Measurements from ENCODE around the gene OR2AT4.
A peak's percentile ranks its signal among the peaks of the same experiment; 100 is the strongest.
"Not testable (repeated sequence)": the region's sequence is repeated elsewhere in the genome, so short reads cannot be mapped to it uniquely, and the experiment has no call there.

The OR2AT4 gene

DNA sequence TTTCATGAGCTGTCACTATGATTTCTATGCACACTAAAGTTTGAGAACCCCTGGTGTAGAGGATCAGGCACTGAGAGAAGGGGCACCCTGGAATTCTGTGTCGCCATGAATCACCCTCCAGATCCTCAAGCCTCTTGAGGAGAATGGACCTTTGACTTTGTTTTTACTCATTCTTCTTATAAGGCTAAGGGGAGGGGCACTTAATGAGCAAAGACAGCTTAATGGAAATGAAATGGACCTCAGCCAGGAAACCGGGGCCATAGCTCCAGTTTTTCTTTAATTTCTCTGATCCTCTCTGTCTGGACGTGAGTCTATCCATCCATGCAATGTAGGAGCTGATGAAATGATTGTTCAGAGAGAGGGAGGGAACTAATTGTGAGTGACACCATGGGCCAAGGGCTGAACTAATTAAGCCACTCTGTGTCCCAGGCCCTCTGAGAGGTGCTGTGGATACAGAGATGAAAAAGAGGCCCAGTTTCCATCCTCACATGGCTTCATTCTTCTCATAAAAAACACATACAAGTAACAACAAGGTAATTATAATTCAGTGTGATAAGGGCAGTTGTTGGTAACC lies 32.8 kb downstream of the OR2AT4 start:
- DNase-seq: no peak

DNA sequence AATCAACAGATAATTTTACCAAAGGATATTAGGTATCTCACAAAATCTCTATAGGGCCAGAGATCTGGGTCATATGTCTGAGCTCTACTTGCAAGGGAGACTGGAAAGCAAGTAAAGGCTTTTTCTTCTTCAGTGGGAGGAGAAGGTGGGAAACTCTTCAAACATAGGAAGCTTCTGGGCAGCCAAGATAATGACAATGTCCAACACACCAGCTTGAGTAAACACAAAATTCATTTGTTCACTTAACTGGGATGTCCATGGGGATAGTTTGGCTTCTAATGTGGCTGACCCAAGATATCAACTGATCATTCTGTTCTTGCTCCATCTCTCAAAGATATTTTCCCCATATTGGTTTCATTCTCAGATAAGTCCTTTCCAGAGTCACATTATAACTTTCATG lies 37.4 kb downstream of the OR2AT4 start:
- no peak for DNase-seq

DNA sequence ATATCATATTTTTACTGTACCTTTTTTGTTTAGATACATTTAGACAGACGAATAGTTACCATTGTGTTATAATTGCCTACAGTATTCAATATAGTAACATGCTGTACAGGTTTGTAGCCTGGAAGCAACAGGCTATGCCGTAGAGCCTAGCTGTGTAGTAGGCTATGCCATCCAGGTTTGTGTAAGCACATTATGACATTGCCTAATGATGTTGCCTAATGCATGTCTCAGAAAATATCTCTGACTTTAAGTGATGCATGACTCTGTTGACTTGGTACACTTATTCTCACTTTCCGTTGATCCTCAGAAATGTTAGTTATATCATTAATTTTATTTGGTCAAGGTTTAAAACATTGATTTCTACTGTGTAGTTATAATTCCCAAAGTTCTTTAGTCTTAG lies 39.9 kb downstream of the OR2AT4 start:
- no peak for DNase-seq

DNA sequence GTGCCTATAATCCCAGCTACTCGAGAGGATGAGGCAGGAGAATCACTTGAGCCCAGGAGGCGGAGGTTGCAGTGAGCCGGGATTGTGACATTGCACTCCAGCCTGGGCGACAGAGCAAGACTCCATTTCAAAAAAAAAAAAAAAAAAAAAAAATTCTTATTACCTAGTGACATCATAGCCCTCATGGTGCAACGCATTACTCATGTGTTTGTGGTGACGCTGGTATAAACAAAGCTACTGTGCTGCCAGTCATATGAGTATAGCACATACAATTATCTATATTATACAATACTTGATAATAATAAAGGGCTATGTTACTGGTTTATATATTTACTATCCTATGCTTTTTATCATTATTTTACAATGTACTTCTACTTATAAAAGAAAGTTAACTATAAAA lies 41.2 kb downstream of the OR2AT4 start:
- DNase-seq: no peak

DNA sequence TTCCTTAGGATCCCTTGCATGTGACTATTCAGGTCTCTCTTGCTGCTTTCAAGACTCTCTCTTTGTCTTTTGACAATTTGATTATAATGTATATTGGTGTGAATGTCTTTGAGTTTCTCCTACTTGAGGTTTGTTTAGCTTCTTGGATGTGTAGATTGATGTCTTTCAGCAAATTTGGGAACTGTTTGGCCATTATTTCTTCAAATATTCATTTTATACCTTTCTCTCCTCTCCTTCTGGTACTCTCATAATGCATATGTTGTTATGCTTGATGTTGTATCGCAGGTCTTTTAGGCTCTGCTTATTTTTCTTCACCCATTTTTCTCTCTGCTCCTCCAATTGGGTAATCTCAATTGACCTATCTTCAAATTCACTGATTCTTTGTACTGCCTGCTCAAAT lies 44.2 kb downstream of the OR2AT4 start:
- DNase-seq: no peak

DNA sequence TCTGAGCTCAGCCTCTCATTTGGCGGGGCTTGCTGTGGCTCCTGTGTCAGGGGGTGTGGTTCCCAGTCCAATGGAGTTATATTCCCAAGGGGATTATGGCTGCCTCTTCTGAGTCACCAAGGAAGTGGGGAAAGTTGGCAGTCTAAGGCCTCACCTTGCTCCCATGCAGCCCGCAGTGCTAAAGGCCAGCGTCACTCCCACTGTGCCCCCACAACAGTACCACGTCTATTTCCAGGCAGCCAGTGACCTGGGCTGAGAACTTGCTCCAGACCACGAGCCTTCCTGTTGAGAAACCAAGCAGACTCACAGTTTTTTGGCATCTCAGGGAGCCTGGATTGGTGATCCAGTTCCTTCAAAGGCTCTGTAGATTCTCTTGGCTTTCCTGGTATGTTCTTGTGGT lies 45.6 kb downstream of the OR2AT4 start:
- DNase-seq: no peak

DNA sequence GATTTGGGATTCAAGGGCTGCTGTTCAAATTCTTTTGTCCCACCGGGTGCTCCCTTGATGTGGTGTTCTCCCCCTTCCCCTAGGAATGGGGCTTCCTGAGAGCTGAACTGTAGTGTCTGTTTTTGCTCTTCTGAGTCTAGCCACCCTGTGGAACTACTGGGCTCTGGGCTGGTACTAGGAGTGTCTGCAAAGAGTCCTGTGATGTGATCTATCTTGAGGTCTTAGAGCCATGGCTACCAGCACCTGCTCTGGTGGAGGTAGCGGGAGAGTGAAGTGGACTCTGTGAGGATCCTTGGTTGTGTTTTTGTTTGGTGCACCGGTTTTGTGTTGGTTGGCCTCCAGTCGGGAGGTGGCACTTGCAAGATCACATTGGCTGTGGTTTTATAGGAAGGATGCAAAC lies 46.2 kb downstream of the OR2AT4 start:
- DNase-seq: no peak

DNA sequence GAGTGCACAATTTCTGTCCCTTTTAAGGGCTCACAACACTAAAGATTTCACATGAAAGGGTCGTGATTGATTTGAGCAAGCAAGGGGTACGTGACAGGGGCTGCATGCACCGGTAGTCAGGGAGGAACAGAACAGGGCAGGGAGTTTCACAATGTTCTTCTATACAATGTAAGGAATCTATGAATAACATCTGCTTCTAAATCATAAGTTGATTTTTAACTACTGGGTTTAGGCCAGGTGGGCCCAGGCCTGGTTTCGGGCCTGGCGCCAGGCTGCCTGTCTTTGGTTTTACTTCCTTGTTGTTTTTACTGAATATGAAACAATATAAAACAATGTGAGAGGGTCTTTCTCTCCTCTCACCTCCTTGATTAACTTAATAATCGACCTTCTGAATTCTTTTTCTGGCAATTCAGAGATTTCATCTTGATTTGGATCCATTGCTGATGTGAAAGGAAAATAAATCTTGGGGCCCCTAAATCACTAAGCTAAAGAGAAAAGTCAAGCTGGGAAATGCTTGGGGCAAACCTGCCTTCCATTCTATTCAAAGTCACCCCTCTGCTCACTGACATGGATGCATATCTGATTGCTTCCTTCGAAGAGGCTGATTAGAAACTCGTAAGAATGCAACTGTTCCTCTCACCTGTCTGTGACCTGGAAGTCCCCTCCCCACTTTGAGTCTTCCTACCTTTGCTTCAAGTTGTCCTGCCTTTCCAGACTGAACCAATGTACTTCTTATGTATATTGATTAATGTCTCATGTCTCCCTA lies 47.0 kb downstream of the OR2AT4 start:
- DNase-seq: not testable (repeated sequence)

DNA sequence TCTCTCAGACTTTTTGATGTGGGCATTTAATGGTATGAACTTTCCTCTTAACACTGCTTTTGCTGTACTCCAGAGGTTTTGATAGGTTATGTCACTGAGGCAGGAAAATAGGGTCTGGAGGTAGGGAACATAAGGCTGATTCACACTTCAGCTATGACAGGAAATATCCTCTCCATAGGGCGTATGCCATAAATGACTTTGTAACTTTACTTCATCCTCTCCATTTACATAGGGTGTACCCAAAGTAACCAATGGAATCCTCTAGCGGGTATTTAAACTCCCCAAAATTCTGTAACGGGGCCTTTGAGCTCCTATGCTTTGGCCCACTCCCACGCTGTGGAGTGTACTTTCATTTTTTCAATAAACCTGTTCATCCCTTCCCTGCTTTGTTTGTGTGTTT lies 49.5 kb downstream of the OR2AT4 start:
- DNase-seq: no peak

DNA sequence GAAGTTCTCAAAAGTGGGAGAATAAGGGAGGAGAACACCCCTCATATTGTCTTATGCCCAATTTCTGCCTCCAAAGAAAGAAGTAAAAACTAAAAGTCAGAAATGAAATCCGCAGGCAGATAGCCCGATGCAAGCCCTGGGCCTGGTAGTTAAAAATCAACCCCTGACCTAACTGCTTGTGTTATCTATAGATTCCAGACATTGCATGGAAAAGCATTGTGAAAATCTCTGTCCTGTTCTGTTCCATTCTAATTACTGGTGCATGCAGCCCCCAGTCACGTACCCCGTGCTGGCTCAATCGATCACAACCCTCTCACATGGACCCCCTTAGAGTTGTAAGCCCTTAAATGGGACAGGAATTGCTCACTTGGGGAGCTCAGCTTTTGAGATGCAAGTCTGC lies 50.0 kb downstream of the OR2AT4 start:
- DNase-seq: not testable (repeated sequence)

DNA sequence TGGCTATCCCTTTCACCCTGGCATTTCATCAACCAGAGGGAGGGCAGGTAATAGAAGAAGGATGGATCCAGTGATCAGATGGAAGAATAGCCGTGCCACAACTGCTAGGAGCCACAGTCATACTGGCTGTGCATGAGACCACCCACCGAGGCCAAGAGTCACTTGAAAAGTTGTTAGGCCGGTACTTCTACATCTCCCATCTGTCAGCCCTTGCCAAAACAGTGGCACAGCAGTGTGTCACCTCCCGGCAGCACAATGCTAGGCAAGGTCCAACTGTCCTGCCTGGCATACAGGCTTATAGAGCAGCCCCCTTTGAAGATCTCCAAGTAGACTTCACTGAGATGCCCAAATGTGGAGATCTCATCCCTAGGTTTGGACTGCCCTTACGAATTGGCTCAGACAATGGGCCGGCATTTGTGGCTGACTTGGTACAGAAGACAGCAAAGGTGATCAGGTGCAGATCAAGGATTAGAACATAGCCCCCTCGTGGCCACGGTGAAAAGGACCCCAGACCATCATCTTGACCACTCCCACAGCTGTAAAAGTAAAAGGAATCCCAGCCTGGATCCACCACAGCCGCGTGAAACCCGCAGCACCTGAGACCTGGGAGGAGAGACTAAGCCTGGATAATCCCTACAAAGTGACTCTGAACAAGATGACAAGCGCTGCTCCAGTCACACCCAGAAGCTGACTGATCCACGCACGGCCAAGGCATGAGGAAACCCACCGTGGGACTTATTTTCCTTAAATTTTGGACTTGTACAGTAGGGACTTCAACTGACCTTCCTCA lies 52.1 kb downstream of the OR2AT4 start:
- not testable (repeated sequence) for DNase-seq

DNA sequence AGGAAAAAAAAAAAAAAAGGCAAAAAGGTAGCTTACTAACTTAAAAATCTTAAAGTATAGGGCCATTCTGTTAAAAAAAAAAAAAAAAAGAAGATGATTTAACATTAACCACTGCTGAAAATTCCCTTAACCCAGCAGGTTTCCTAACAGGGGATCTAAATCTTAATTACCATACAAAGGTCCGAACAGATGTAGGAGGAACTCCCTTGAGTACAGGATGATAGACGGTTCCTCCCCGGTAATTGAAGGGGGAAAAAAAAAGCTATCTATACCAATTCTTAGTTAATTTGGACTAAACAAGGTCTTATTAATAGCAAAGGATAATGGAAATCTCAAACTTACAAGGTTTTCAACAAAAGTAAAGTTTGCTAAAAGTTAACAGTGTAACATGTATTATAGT lies 54.9 kb downstream of the OR2AT4 start:
- peak; percentile 58 for DNase-seq

DNA sequence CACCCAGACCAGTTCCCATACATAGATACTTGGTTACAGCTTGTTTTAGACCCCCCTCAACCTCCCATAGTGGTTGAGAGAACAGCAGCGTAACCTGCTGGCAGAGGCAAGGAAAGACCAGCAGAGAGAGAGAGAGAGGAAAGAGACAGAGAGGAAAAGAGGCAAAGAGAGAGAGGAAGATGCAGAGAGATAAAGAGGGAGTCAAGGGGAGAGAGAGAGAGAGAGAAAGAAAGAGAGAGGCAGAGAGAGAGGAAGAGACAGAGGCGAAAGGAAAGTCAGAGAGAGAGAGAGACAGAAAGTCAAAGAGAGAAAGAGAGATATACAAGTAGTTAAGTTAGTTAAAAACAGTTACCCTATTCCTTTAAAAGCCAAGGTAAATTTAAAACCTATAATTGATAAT lies 55.4 kb downstream of the OR2AT4 start:
- no peak for DNase-seq

DNA sequence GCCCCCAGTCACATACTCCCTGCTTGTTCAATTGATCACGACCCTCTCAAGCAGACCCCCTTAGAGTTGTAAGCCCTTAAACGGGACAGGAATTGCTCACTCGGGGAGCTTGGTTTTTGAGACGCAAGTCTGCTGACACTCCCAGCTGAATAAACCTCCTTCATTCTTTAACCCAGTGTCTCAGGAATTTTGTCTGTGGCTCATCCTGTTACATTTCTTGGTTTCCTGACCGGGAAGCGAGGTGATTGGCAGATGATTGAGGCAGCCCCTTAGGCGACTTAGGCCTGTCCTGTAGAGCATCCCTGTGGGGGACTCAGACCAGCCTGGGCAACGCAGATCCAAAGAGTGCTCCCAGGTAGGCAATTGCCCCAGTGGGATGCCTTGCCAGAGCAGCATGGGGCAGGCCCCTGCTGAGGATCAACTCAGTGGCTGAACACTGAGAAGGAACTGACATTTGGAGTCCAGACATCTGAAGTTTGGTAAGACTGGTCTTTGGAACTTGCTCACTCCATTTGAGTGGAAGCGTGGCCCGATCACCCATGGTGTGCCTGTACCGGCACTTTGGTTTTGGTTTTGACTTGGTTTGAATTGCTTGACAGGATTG lies 56.4 kb downstream of the OR2AT4 start:
- DNase-seq: no peak

DNA sequence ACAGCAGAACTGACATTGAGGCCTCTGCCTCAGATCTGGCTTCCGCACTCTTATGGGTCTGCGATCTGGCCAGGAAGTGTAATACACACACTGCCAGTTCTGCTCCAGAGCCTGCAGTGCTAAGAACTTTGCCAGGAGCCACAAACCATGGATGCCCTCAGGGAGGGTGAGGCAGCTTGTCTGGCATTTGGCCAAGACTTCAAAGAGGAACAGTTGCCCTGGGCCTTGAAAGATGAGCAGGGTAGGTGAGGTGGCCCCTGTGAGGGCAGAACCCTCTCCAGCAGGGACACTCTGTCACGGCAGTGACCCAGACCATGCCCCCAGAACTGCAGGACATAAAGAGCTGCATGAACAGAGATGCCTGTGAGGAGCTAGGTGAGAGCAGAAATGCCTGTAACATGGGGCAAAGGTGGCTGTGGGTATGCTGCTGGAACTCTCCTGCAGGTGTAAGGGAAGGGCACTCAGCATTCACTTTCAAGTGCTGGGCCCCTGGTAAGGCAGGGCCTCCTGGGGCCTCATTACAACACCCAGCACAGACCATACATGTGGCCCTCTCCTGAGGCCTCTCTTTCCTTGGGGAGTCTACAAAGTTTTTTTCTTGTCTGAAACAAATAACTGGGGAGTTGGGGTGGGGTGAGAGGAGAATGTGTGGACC lies 60.6 kb downstream of the OR2AT4 start:
- DNase-seq: peak; percentile 86

DNA sequence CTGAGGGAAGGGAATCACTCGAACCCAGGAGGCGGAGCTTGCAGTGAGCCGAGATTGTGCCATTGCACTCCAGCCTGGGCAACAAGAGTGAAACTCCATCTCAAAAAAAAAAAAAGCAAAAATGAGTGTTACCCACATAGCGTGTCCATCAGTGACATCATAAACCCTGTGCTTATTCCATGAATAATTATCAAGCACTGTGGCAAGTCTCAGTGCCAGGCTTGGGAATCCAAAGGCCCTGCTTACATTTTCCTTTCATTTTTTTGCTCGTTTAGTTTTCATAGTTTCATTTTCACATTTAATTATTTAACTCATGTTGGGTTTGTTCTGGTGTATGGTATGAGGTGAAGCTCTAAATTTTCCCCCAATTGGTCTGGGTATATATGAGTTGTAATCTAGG lies 61.4 kb downstream of the OR2AT4 start:
- no peak for DNase-seq

DNA sequence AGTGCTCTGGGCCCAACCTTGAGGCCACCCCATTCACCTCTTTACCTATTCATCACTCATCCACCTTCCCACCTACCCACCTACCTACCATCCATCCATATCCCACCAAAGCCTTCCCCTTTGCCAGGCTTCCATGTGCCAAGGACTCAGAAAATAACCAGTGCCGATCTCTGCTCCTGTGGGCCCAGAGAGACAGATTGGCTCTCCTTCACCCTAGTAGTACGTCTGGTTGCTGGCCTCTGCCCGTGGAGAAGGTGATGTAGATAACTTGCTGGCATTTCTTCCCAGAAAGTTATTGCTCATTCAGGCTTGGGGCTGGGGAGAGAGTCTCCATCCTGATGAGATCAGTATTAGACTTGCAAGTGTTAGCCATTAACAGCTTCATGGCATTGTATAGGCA lies 62.8 kb downstream of the OR2AT4 start:
- DNase-seq: no peak

DNA sequence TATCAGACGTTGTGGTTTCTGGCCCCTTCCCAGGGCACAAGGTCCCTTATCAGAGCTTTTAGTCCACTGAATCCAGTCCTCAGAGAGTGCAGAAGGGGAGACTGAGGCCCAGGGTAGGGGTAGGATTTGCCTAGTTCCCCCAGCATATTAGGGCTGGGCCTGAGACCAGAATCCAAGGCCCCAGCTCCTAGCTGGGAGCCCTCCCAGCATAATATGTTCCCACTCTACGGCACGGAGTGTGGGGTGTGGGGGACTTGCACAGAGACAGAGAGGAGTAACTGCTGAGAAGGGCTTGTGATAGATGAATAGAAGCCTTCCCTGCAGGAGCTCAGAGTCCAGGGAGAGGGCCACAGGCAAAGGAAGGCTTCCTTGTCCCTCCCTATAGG lies 64.1 kb downstream of the OR2AT4 start:
- no peak for DNase-seq

DNA sequence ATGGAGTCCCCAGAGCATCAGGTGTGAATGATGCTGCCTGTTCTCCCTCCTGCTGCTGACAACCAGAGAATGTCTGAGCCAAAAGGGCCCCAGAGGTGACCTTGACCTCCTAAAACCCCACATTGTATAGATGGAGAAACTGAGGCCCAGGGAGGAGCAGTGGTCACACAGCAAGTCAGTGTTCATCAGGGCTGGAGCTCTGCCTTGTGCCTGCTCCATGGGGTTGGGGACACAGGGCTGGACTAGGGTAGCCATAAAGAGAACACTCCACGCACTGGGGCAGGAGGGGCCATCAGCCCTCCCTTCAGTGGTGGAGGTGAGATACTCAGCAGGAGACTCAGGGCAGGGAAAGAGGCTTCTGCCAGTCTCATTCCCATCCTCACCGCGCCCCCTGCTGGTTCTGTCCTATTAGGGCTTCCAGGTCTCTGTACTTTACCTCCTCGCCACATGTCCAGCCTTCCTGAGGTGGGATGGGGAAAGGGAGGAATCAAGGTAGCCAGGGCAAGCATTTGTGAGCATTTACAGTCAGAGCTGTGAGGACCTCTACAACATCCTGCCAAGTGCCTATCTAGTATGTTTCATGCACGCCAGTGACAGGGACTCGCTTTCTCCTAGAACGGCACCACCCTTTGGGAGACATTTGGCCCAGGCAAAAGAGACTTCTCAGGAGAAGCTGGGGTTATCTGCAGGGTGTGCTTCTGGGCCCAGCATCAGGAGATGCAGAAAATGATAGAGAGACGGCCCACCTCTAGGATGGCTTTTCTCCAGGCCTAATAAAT lies 64.7 kb downstream of the OR2AT4 start:
- DNase-seq: peak; percentile 59

Measured in NCI-H69 (cell line).